HepG2 (cell line): ENCODE results near the gene MUC6. TPM values are rescaled to one million over a fixed set of nuclear protein-coding genes. Genes with fewer than 3 reads are reported as not detected.

ENCODE experiments used
- ATAC-seq: fragments of 200-7000 bp; cut with Tn5 transposase; 3 replicates; pipeline ENCODE4 v1.9.1; 2020; ENCODE audit warnings: mild to moderate bottlenecking, moderate library complexity
- BruUV-seq: library from RNA; stranded (reverse); fragments of 400-500 nt; replicated peaks from 2 replicates; lab custom pipeline; 2021; lab: Mats Ljungman, UMichigan
- CTCF ChIA-PET: fragments of 300-600 bp; formaldehyde crosslinking; extraction: SDS; loops from one replicate; lab custom pipeline; 2021; ENCODE audit warnings: low total read pairs, inconsistent platforms, low intra/inter-chr PET ratio; lab: Yijun Ruan, JAX
- POLR2A ChIA-PET: fragments of 350-600 bp; sonication (Branson Sonifier 250); formaldehyde crosslinking; loops from one replicate; lab custom pipeline; 2020; ENCODE audit warnings: antibody characterized with exemption, inconsistent platforms; lab: Yijun Ruan, JAX
- DNase-seq: peaks from one replicate; pipeline ENCODE4 v3.0.0-alpha.2; 2015; ENCODE audit warnings: low spot score
- FAIRE-seq: peaks from 3 replicates; lab custom pipeline; 2011; peaks lifted over from hg19 to GRCh38; lab: Jason Lieb, UNC
- H2AFZ ChIP-seq: one replicate; pipeline ENCODE4 v1.6.1; 2011; ENCODE audit warnings: low read length, inconsistent platforms
- H3K27ac ChIP-seq: fragments of 300-600 bp; 3 replicates; pipeline ENCODE4 v1.8.0; 2011; ENCODE audit warnings: mixed run types, mild to moderate bottlenecking, mixed read lengths, low read length, inconsistent platforms; ENCODE audit not compliant: insufficient read depth; ENCODE audit errors: extremely low read length
- H3K27me3 ChIP-seq, 2 experiments: fragments of 200-600 bp in 1 of 2; 2 replicates in 1 of 2; 3 replicates in 1 of 2; pipeline versions ENCODE4 v1.6.0 to v1.8.0; 2011; ENCODE audit warnings: low read length in 2 of 2, mild to moderate bottlenecking in 2 of 2, moderate library complexity in 2 of 2, inconsistent platforms in 1 of 2; ENCODE audit not compliant: insufficient read depth in 2 of 2, control insufficient read depth in 1 of 2
- H3K36me3 ChIP-seq, 2 experiments: fragments of 200-600 bp in 1 of 2; replicated peaks in 1 of 2; 2 replicates in 1 of 2; 3 replicates in 1 of 2; pipeline versions ENCODE4 v1.5.1 to v1.8.0; 2011; ENCODE audit warnings: low read length in 2 of 2, inconsistent platforms in 1 of 2; ENCODE audit not compliant: insufficient read depth in 2 of 2, control insufficient read depth in 1 of 2
- H3K4me1 ChIP-seq: 2 replicates; pipeline ENCODE4 v1.5.1; 2012; ENCODE audit warnings: low read length, inconsistent platforms; ENCODE audit not compliant: insufficient read depth
- H3K4me2 ChIP-seq: 2 replicates; pipeline ENCODE4 v1.6.0; 2011; ENCODE audit warnings: low read depth, low read length, inconsistent platforms
- H3K4me3 ChIP-seq, 3 experiments: fragments of 200-600 bp in 1 of 3; sonication (generic), shearing (Covaris generic) in 1 of 3; replicated peaks in 1 of 3; 2 replicates each; pipeline ENCODE4 v1.5.1; 2011 to 2016; ENCODE audit warnings: low read length in 3 of 3, inconsistent platforms in 2 of 3, low read depth in 2 of 3, mild to moderate bottlenecking in 2 of 3, control low read depth in 1 of 3, mixed read lengths in 1 of 3; ENCODE audit not compliant: insufficient read depth in 1 of 3
- H3K79me2 ChIP-seq: one replicate; pipeline ENCODE4 v1.6.1; 2011; ENCODE audit warnings: low read length, inconsistent platforms; ENCODE audit not compliant: insufficient read depth
- H3K9ac ChIP-seq: 2 replicates; pipeline ENCODE4 v1.6.0; 2011; ENCODE audit warnings: mild to moderate bottlenecking, low read depth, low read length, inconsistent platforms; ENCODE audit not compliant: insufficient read depth
- H3K9me3 ChIP-seq: 2 replicates; pipeline ENCODE4 v1.5.1; 2012; ENCODE audit warnings: mild to moderate bottlenecking, low read length
- H4K20me1 ChIP-seq: 2 replicates; pipeline ENCODE4 v1.6.0; 2011; ENCODE audit warnings: inconsistent platforms, mild to moderate bottlenecking, low read length, moderate library complexity; ENCODE audit not compliant: insufficient read depth
- BRCA1 ChIP-seq: sonication (generic); formaldehyde crosslinking; IDR thresholded peaks from 2 replicates; pipeline ENCODE4 v1.4.0; 2020; ENCODE audit warnings: missing genetic modification reagents
- POLR2AphosphoS2 ChIP-seq: IDR thresholded peaks from 2 replicates; pipeline ENCODE4 v1.6.1; 2011; ENCODE audit warnings: low read depth, low read length, improper control_type of control experiment
- ZNF256 ChIP-seq: sonication (generic); formaldehyde crosslinking; conservative IDR thresholded peaks from 2 replicates; pipeline ENCODE4 v1.4.0; 2020; ENCODE audit warnings: missing genetic modification reagents
- WGBS: methylation state at CpG from one replicate; pipeline ENCODE4 v1.1.6; 2017; ENCODE audit warnings: low lambda C conversion rate; 5-methylcytosine and 5-hydroxymethylcytosine counted together
- in situ Hi-C: cut with HindIII; loops from 2 replicates; pipeline ENCODE4 v1.10.0; 2017; ENCODE audit warnings: low pct_unique_long_range_greater_than_20kb; ENCODE audit not compliant: extremely low pct_ligation_motif_present
- intact Hi-C: fragments of 100-400 bp; cut with micrococcal nuclease; formaldehyde crosslinking; loops from one replicate; pipeline ENCODE4 v1.10.0; 2022; ENCODE audit not compliant: unreplicated experiment
- polyA plus RNA-seq, 8 experiments: library from polyadenylated mRNA; depleted of rRNA in 3 of 8; stranded (reverse) in 7 of 8; unstranded in 1 of 8; fragments of >200 nt; fragmentation: Illumina TruSeq in 4 of 8; extraction: Trizol in 4 of 8; gene quantifications; 2 replicates each; pipeline versions ENCODE4 v1.2.1 to v1.2.3, GENCODE V29; 2011 to 2016; ENCODE audit warnings: low read depth in 4 of 8, missing spikeins in 1 of 8, mixed read lengths in 1 of 8; ENCODE audit not compliant: insufficient read depth in 1 of 8
- total RNA-seq, 5 experiments: library from RNA; depleted of rRNA; stranded (reverse); fragments of >200 nt; fragmentation: Illumina TruSeq; extraction: Trizol; gene quantifications; 2 replicates each; pipeline ENCODE4 v1.2.3, GENCODE V29; 2016; ENCODE audit warnings: low read depth in 1 of 5
- TF ChIP-seq, protein P1 (sequence below), 2 experiments: sonication (generic) in 1 of 2; formaldehyde crosslinking in 1 of 2; IDR thresholded peaks; 2 replicates each; pipeline versions ENCODE4 v1.4.0 to v1.6.1; 2016 to 2020; ENCODE audit warnings: borderline replicate concordance in 1 of 2, low read depth in 1 of 2, mild to moderate bottlenecking in 1 of 2, missing genetic modification reagents in 1 of 2
- TF ChIP-seq, protein P2 (sequence below): IDR thresholded peaks from 2 replicates; pipeline ENCODE4 v1.6.1; 2018; ENCODE audit warnings: missing genetic modification reagents, mild to moderate bottlenecking, missing compliant biosample characterization
- TF ChIP-seq, protein P3 (sequence below): sonication (generic); formaldehyde crosslinking; IDR thresholded peaks from 2 replicates; pipeline ENCODE4 v1.8.0; 2023; ENCODE audit warnings: mild to moderate bottlenecking, missing genetic modification reagents
- TF ChIP-seq, protein P4 (sequence below): sonication (generic); formaldehyde crosslinking; IDR thresholded peaks from 2 replicates; pipeline ENCODE4 v1.5.0; 2020; ENCODE audit warnings: mild to moderate bottlenecking, missing genetic modification reagents, borderline replicate concordance

Gene MUC6
- total and polyA plus RNA-seq, 2 of the 13 experiments (the other 11 are each of a cell fraction or from before 2014, with no cell fraction given), result not detected

DNA sequence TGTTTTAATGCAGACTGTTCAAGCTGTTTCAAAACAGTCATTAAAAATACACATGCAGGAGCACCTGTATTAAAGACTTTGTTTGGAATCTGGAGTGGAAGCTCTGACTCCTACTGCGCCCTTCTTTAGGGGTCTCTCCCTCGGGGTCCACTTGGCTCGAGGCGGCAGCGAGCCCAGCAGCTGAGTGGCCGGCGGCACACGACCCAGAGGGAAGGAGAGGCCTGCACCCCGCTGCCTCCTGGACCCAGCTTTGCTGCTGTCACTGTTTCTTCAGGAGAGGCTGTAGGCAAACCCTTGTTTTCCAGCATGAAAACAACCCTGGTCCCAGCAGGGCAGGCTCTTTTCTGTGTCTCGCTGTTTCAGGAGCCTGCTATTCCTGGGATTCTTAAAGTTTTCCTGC lies 29.2 kb downstream of the MUC6 start (continued):
- TF ChIP-seq, protein P1, sequence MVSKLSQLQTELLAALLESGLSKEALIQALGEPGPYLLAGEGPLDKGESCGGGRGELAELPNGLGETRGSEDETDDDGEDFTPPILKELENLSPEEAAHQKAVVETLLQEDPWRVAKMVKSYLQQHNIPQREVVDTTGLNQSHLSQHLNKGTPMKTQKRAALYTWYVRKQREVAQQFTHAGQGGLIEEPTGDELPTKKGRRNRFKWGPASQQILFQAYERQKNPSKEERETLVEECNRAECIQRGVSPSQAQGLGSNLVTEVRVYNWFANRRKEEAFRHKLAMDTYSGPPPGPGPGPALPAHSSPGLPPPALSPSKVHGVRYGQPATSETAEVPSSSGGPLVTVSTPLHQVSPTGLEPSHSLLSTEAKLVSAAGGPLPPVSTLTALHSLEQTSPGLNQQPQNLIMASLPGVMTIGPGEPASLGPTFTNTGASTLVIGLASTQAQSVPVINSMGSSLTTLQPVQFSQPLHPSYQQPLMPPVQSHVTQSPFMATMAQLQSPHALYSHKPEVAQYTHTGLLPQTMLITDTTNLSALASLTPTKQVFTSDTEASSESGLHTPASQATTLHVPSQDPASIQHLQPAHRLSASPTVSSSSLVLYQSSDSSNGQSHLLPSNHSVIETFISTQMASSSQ (IDR thresholded peaks at IDR 0.05; ENCODE audit: low read depth), result no peak
- TF ChIP-seq, protein P1 (CRISPR knock-in tag; IDR thresholded peaks at IDR 0.05; ENCODE audit: borderline replicate concordance), result no peak
- no peak for TF ChIP-seq POLR2AphosphoS2
- TF ChIP-seq ZNF256 (CRISPR knock-in tag), result no peak
- TF ChIP-seq, protein P2, sequence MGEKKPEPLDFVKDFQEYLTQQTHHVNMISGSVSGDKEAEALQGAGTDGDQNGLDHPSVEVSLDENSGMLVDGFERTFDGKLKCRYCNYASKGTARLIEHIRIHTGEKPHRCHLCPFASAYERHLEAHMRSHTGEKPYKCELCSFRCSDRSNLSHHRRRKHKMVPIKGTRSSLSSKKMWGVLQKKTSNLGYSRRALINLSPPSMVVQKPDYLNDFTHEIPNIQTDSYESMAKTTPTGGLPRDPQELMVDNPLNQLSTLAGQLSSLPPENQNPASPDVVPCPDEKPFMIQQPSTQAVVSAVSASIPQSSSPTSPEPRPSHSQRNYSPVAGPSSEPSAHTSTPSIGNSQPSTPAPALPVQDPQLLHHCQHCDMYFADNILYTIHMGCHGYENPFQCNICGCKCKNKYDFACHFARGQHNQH (CRISPR knock-in tag), result no peak
- TF ChIP-seq, protein P3, sequence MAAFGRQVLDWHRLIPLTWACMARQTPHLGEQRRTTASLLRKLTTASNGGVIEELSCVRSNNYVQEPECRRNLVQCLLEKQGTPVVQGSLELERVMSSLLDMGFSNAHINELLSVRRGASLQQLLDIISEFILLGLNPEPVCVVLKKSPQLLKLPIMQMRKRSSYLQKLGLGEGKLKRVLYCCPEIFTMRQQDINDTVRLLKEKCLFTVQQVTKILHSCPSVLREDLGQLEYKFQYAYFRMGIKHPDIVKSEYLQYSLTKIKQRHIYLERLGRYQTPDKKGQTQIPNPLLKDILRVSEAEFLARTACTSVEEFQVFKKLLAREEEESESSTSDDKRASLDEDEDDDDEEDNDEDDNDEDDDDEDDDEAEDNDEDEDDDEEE (CRISPR knock-in tag), result no peak

DNA sequence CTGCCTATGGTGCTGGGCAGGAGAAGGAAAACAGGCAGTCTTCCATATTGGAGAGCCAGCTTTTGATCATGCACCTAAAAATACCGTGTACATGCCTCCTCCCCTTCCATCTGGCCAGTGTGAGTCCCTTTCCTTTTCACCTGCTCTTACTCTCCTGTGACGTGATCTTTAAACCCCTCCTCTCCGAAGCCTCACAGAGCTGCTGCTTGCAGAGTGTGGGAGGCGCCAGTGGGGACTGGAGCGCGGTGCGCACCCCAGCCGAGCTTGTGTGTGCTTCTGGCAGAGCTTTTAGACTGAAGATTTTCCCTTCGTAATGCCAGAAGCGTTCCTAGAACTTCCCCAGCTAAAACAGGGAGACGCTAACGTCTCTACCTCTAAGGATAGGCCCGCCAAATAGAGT lies 29.8 kb downstream of the MUC6 start:
- no peaks in the 10 kb centered on the region; a peak in 1 of 5 replicates for H3K27me3 ChIP-seq
- no peak overlapping the region for H3K4me2 ChIP-seq
- no peak overlapping the region for H3K9ac ChIP-seq
- in situ Hi-C loops, result no loop called here
- intact Hi-C loops, result no loop called here
- H3K4me3 ChIP-seq, result no peak overlapping the region
- H3K4me1 ChIP-seq, result no peaks in the 10 kb centered on the region
- ChIA-PET CTCF (no interaction called here), POLR2A (no interaction called here)
- DNase-seq (no peak), FAIRE-seq (no peak), ATAC-seq (no peak)
- H3K9me3 ChIP-seq, result no peaks in the 10 kb centered on the region
- peaks cover 4% of the 10 kb centered on the region; the same call in 1 of the 2 replicates for H4K20me1 ChIP-seq
- peaks cover 47 to 85% of the 10 kb centered on the region in 2 experiments for H3K36me3 ChIP-seq
- H3K79me2 ChIP-seq, result no peaks in the 10 kb centered on the region
- no peak overlapping the region for H2AFZ ChIP-seq
- no peak overlapping the region for H3K27ac ChIP-seq
- WGBS, result 95% methylated on average over 13 of the region's 13 CpGs
- no TSS peak for BruUV-seq
- no peak for TF ChIP-seq BRCA1 (CRISPR knock-in tag)
- TF ChIP-seq, protein P4, sequence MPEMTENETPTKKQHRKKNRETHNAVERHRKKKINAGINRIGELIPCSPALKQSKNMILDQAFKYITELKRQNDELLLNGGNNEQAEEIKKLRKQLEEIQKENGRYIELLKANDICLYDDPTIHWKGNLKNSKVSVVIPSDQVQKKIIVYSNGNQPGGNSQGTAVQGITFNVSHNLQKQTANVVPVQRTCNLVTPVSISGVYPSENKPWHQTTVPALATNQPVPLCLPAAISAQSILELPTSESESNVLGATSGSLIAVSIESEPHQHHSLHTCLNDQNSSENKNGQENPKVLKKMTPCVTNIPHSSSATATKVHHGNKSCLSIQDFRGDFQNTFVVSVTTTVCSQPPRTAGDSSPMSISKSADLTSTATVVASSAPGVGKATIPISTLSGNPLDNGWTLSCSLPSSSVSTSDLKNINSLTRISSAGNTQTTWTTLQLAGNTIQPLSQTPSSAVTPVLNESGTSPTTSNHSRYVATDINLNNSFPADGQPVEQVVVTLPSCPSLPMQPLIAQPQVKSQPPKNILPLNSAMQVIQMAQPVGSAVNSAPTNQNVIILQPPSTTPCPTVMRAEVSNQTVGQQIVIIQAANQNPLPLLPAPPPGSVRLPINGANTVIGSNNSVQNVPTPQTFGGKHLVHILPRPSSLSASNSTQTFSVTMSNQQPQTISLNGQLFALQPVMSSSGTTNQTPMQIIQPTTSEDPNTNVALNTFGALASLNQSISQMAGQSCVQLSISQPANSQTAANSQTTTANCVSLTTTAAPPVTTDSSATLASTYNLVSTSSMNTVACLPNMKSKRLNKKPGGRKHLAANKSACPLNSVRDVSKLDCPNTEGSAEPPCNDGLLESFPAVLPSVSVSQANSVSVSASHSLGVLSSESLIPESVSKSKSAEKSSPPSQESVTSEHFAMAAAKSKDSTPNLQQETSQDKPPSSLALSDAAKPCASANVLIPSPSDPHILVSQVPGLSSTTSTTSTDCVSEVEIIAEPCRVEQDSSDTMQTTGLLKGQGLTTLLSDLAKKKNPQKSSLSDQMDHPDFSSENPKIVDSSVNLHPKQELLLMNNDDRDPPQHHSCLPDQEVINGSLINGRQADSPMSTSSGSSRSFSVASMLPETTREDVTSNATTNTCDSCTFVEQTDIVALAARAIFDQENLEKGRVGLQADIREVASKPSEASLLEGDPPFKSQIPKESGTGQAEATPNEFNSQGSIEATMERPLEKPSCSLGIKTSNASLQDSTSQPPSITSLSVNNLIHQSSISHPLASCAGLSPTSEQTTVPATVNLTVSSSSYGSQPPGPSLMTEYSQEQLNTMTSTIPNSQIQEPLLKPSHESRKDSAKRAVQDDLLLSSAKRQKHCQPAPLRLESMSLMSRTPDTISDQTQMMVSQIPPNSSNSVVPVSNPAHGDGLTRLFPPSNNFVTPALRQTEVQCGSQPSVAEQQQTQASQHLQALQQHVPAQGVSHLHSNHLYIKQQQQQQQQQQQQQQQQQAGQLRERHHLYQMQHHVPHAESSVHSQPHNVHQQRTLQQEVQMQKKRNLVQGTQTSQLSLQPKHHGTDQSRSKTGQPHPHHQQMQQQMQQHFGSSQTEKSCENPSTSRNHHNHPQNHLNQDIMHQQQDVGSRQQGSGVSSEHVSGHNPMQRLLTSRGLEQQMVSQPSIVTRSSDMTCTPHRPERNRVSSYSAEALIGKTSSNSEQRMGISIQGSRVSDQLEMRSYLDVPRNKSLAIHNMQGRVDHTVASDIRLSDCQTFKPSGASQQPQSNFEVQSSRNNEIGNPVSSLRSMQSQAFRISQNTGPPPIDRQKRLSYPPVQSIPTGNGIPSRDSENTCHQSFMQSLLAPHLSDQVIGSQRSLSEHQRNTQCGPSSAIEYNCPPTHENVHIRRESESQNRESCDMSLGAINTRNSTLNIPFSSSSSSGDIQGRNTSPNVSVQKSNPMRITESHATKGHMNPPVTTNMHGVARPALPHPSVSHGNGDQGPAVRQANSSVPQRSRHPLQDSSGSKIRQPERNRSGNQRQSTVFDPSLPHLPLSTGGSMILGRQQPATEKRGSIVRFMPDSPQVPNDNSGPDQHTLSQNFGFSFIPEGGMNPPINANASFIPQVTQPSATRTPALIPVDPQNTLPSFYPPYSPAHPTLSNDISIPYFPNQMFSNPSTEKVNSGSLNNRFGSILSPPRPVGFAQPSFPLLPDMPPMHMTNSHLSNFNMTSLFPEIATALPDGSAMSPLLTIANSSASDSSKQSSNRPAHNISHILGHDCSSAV (CRISPR knock-in tag), result no peak
